Measurements from ENCODE around the gene CMC1.
"Not testable (repeated sequence)": the region's sequence is repeated elsewhere in the genome, so short reads cannot be mapped to it uniquely, and the experiment has no call there.

Gene CMC1

GRCh38 chr3:28247286-28247685, 5.9 kb downstream of the CMC1 start:
- no peak for DNase-seq

- no peak for DNase-seq
These were observed 9.6 kb downstream of the CMC1 start for GRCh38 chr3:28250999-28251398.

GRCh38 chr3:28252001-28252431, 10.6 kb downstream of the CMC1 start:
- no peak for DNase-seq

- no peak for DNase-seq
These were observed 11.8 kb downstream of the CMC1 start for GRCh38 chr3:28253040-28253715.

- no peak for DNase-seq
These were observed 20.6 kb downstream of the CMC1 start for GRCh38 chr3:28262001-28262400.

- no peak for DNase-seq
These were observed 24.2 kb downstream of the CMC1 start for GRCh38 chr3:28265641-28266040.

- no peak for DNase-seq
These were observed 26.8 kb downstream of the CMC1 start for GRCh38 chr3:28267984-28268849.

GRCh38 chr3:28268989-28269388, 27.6 kb downstream of the CMC1 start:
- DNase-seq = no peak

- DNase-seq = not testable (repeated sequence)
These were observed 28.5 kb downstream of the CMC1 start for GRCh38 chr3:28269884-28270283.

- no peak for DNase-seq
These were observed 32.4 kb downstream of the CMC1 start for GRCh38 chr3:28273837-28274236.

GRCh38 chr3:28278918-28279317, 37.5 kb downstream of the CMC1 start:
- no peak for DNase-seq

GRCh38 chr3:28279770-28280169, 38.4 kb downstream of the CMC1 start:
- no peak for DNase-seq

GRCh38 chr3:28280781-28281180, 39.4 kb downstream of the CMC1 start:
- peak; percentile 29 for DNase-seq

- peak; percentile 14 for DNase-seq
These were observed 45.2 kb downstream of the CMC1 start for GRCh38 chr3:28286595-28286994.

GRCh38 chr3:28287046-28287445, 45.6 kb downstream of the CMC1 start:
- DNase-seq = no peak

GRCh38 chr3:28290863-28291300, 49.5 kb downstream of the CMC1 start:
- DNase-seq = no peak

- no peak for DNase-seq
These were observed 50.2 kb downstream of the CMC1 start for GRCh38 chr3:28291577-28291976.

GRCh38 chr3:28292622-28293021, 51.2 kb downstream of the CMC1 start:
- DNase-seq = no peak

- no peak for DNase-seq
These were observed 53.4 kb downstream of the CMC1 start for GRCh38 chr3:28294667-28295413.

- DNase-seq = no peak
These were observed 54.6 kb downstream of the CMC1 start for GRCh38 chr3:28295898-28296490.

- no peak for DNase-seq
These were observed 58.3 kb downstream of the CMC1 start for GRCh38 chr3:28299705-28300104.

GRCh38 chr3:28300345-28300962, 59.0 kb downstream of the CMC1 start:
- no peak for DNase-seq

GRCh38 chr3:28301688-28302087, 60.3 kb downstream of the CMC1 start:
- DNase-seq = no peak

All from NCI-H345 (cell line).